GM19397 (cell line): Measurements from ENCODE around the gene WDR88.
"Not testable (repeated sequence)": the region's sequence is repeated elsewhere in the genome, so short reads cannot be mapped to it uniquely, and the experiment has no call there.

Experiments used
- ATAC-seq: cut with Tn5 transposase; IDR thresholded peaks from one replicate; pipeline ENCODE4 v1.9.1; 2021; ENCODE audit warnings: mild to moderate bottlenecking, moderate library complexity; ENCODE audit not compliant: unreplicated experiment

Gene WDR88

GRCh38 chr19:33168528-33168927, 36.6 kb downstream of the WDR88 start:
- ATAC-seq = no peak

- no peak for ATAC-seq
Measured at GRCh38 chr19:33171222-33171795, 39.4 kb downstream of the WDR88 start.

GRCh38 chr19:33171916-33172359, 40.0 kb downstream of the WDR88 start:
- no peak for ATAC-seq

- ATAC-seq = no peak
Measured at GRCh38 chr19:33174186-33174585, 42.3 kb downstream of the WDR88 start.

GRCh38 chr19:33175156-33175782, 43.4 kb downstream of the WDR88 start:
- no peak for ATAC-seq

GRCh38 chr19:33175886-33176669, 44.2 kb downstream of the WDR88 start:
- ATAC-seq = no peak

GRCh38 chr19:33176670-33177416, 44.9 kb downstream of the WDR88 start:
- ATAC-seq = peak; percentile 81

GRCh38 chr19:33177417-33177979, 45.6 kb downstream of the WDR88 start:
- ATAC-seq = no peak

GRCh38 chr19:33186431-33187182, 54.7 kb downstream of the WDR88 start:
- no peak for ATAC-seq

- no peak for ATAC-seq
Measured at GRCh38 chr19:33187183-33187540, 55.2 kb downstream of the WDR88 start.

GRCh38 chr19:33189453-33189852, 57.5 kb downstream of the WDR88 start:
- no peak for ATAC-seq

- ATAC-seq = not testable (repeated sequence)
Measured at GRCh38 chr19:33191092-33191491, 59.2 kb downstream of the WDR88 start.

- no peak for ATAC-seq
Measured at GRCh38 chr19:33191501-33191900, 59.6 kb downstream of the WDR88 start.

- no peak for ATAC-seq
Measured at GRCh38 chr19:33192010-33192409, 60.1 kb downstream of the WDR88 start.

- no peak for ATAC-seq
Measured at GRCh38 chr19:33193269-33193864, 61.5 kb downstream of the WDR88 start.

- ATAC-seq = no peak
Measured at GRCh38 chr19:33193865-33194362, 62.0 kb downstream of the WDR88 start, which contains the start of gene LRP3. Gene LRP3, plus strand, starts transcription at chr19:33194330. Its CDS starts 456 bp downstream, at chr19:33194786.

GRCh38 chr19:33194532-33194885, 62.6 kb downstream of the WDR88 start:
- no peak for ATAC-seq

GRCh38 chr19:33194886-33195644, 63.2 kb downstream of the WDR88 start:
- ATAC-seq = no peak
